GM23338 (cell line): ENCODE measurements around the gene FCRL6. TPM values are rescaled to one million over a fixed set of nuclear protein-coding genes. Genes with fewer than 3 reads are reported as not detected.

ENCODE experiments used
- ATAC-seq: fragments of 200-7000 bp; cut with Tn5 transposase; 3 replicates; pipeline ENCODE4 v1.9.1; 2020
- DNase-seq: peaks from one replicate; pipeline ENCODE4 v3.0.0-alpha.2; 2015; ENCODE audit warnings: low spot score
- H2AFZ ChIP-seq: fragments of 200-600 bp; sonication (generic); 2 replicates; pipeline ENCODE4 v1.8.0; 2016; ENCODE audit warnings: antibody characterized with exemption, mild to moderate bottlenecking, moderate library complexity
- H3F3A ChIP-seq: fragments of 200-600 bp; sonication (generic); replicated peaks from 2 replicates; pipeline ENCODE4 v1.8.0; 2017; ENCODE audit warnings: antibody characterized with exemption, mixed run types, low read depth
- H3K27ac ChIP-seq: fragments of 200-600 bp; sonication (generic); 2 replicates; pipeline ENCODE4 v1.6.1; 2016; ENCODE audit warnings: low read depth
- H3K27me3 ChIP-seq: fragments of 200-600 bp; sonication (generic); 2 replicates; pipeline ENCODE4 v1.8.0; 2016; ENCODE audit warnings: mild to moderate bottlenecking, mixed run types, moderate library complexity; ENCODE audit not compliant: insufficient read depth
- H3K36me3 ChIP-seq: fragments of 200-600 bp; sonication (generic); 2 replicates; pipeline ENCODE4 v1.8.0; 2016; ENCODE audit warnings: mild to moderate bottlenecking; ENCODE audit not compliant: insufficient read depth
- H3K4me1 ChIP-seq: fragments of 200-600 bp; sonication (generic); 2 replicates; pipeline ENCODE4 v1.8.0; 2016; ENCODE audit warnings: mild to moderate bottlenecking, moderate library complexity; ENCODE audit not compliant: insufficient read depth
- H3K4me2 ChIP-seq: fragments of 200-600 bp; sonication (generic); 2 replicates; pipeline ENCODE4 v1.7.1; 2017; ENCODE audit warnings: mixed run types
- H3K4me3 ChIP-seq: fragments of 200-600 bp; sonication (generic); 2 replicates; pipeline ENCODE4 v1.6.1; 2016; ENCODE audit warnings: mixed run types
- H3K79me2 ChIP-seq: fragments of 200-600 bp; sonication (generic); replicated peaks from 2 replicates; pipeline ENCODE4 v1.8.0; 2017; ENCODE audit warnings: mild to moderate bottlenecking; ENCODE audit not compliant: insufficient read depth
- H3K9me2 ChIP-seq: fragments of 200-600 bp; sonication (generic); 2 replicates; pipeline ENCODE4 v1.8.0; 2017; ENCODE audit not compliant: insufficient read depth
- H4K20me1 ChIP-seq: fragments of 200-600 bp; sonication (generic); replicated peaks from 2 replicates; pipeline ENCODE4 v1.8.0; 2017; ENCODE audit warnings: mild to moderate bottlenecking; ENCODE audit not compliant: insufficient read depth
- H3K27ac Mint-ChIP-seq: 2 replicates; pipeline ENCODE4 v1.8.0; 2020; ENCODE audit warnings: inconsistent platforms, mild to moderate bottlenecking, moderate library complexity, mixed read lengths
- H3K27me3 Mint-ChIP-seq: 3 replicates; pipeline ENCODE4 v1.8.0; 2022; ENCODE audit warnings: low read depth, mild to moderate bottlenecking, moderate library complexity, mixed read lengths, inconsistent platforms; ENCODE audit not compliant: insufficient read depth, poor library complexity
- H3K36me3 Mint-ChIP-seq: 3 replicates; pipeline ENCODE4 v1.8.0; 2021; ENCODE audit warnings: low read depth, mild to moderate bottlenecking, inconsistent platforms, moderate library complexity, mixed read lengths
- H3K4me1 Mint-ChIP-seq: 3 replicates; pipeline ENCODE4 v1.8.0; 2020; ENCODE audit warnings: mild to moderate bottlenecking, inconsistent platforms, mixed read lengths
- H3K4me3 Mint-ChIP-seq: 3 replicates; pipeline ENCODE4 v1.8.0; 2021; ENCODE audit warnings: moderate library complexity, mild to moderate bottlenecking, inconsistent platforms, mixed read lengths
- H3K9me3 Mint-ChIP-seq: 3 replicates; pipeline ENCODE4 v1.8.0; 2020; ENCODE audit warnings: moderate library complexity, mild to moderate bottlenecking, inconsistent platforms, mixed read lengths
- CREB1 ChIP-seq: fragments of 250-450 bp; sonication (Bioruptor Pico); IDR thresholded peaks from 2 replicates; pipeline ENCODE4 v1.5.0; 2020; ENCODE audit warnings: low read depth, mild to moderate bottlenecking, moderate library complexity
- EZH2 ChIP-seq: fragments of 200-600 bp; sonication (generic); IDR thresholded peaks from one replicate; pipeline ENCODE4 v1.8.0; 2017; ENCODE audit warnings: antibody characterized with exemption, mild to moderate bottlenecking, low read depth; ENCODE audit not compliant: unreplicated experiment
- EZH2phosphoT487 ChIP-seq: fragments of 200-600 bp; sonication (generic); IDR thresholded peaks from one replicate; pipeline ENCODE4 v1.8.1; 2018; ENCODE audit warnings: antibody characterized with exemption; ENCODE audit not compliant: unreplicated experiment
- NANOG ChIP-seq: IDR thresholded peaks from 2 replicates; pipeline ENCODE4 v1.6.1; 2016; ENCODE audit warnings: antibody characterized with exemption, borderline replicate concordance
- POLR2AphosphoS5 ChIP-seq: IDR thresholded peaks from 2 replicates; pipeline ENCODE4 v1.6.1; 2016; ENCODE audit warnings: antibody characterized with exemption, low read depth
- ZNF114 ChIP-seq: fragments of 250-450 bp; sonication (Bioruptor Pico); IDR thresholded peaks from 2 replicates; pipeline ENCODE4 v1.5.0; 2020; ENCODE audit warnings: mild to moderate bottlenecking, moderate library complexity
- ZNF331 ChIP-seq: fragments of 250-450 bp; sonication (Bioruptor Pico); IDR thresholded peaks from 2 replicates; pipeline ENCODE4 v1.5.0; 2020; ENCODE audit warnings: low read depth, mild to moderate bottlenecking, moderate library complexity
- polyA plus RNA-seq: library from polyadenylated mRNA; unstranded; fragments of >200 nt; fragmentation: Nextera tagmentation; extraction: Ambion mirVana; gene quantifications from 2 replicates; pipeline ENCODE4 v1.2.1, GENCODE V29; 2016
- total RNA-seq: library from RNA; depleted of rRNA; stranded (reverse); fragments of >200 nt; shearing (Covaris generic); gene quantifications from 2 replicates; pipeline ENCODE4 v1.2.3, GENCODE V29; 2014
- TF ChIP-seq, protein P1 (sequence below), 2 experiments: fragments of 200-600 bp in 1 of 2; sonication (generic) in 1 of 2; conservative IDR thresholded peaks; 2 replicates each; pipeline versions ENCODE4 v1.5.1 to v1.6.1; 2016 to 2017; ENCODE audit warnings: antibody characterized with exemption in 2 of 2, low read depth in 2 of 2, mild to moderate bottlenecking in 2 of 2, moderate library complexity in 1 of 2
- TF ChIP-seq, protein P2 (sequence below): IDR thresholded peaks from 2 replicates; pipeline ENCODE4 v1.6.1; 2016; ENCODE audit warnings: antibody characterized with exemption
- TF ChIP-seq, protein P3 (sequence below): IDR thresholded peaks from one replicate; pipeline ENCODE4 v1.6.1; 2018; ENCODE audit warnings: antibody characterized with exemption; ENCODE audit not compliant: unreplicated experiment

Gene FCRL6
- total and polyA plus RNA-seq, 2 experiments from 2014 or later: not detected

DNA sequence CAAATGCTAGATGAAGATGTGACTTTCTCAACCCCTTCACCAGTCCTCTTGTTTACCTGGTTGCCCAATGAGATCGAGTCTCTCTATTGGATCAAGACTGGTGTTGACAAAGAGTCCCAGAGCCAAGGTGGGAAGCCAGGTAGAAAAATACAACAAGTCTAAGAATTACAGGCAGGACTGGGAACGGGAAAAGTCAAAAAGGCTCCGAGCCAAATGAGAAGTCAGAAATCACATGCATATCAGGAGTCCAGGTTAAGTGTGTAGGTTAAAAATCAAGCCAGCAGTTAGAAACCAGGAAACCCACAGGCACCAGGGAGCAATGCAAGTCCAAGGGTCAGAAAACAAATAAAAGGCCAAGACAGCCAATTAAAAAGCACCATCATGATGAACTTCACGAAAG is 48.8 kb upstream of the FCRL6 start (continued):
- TF ChIP-seq, protein P1, sequence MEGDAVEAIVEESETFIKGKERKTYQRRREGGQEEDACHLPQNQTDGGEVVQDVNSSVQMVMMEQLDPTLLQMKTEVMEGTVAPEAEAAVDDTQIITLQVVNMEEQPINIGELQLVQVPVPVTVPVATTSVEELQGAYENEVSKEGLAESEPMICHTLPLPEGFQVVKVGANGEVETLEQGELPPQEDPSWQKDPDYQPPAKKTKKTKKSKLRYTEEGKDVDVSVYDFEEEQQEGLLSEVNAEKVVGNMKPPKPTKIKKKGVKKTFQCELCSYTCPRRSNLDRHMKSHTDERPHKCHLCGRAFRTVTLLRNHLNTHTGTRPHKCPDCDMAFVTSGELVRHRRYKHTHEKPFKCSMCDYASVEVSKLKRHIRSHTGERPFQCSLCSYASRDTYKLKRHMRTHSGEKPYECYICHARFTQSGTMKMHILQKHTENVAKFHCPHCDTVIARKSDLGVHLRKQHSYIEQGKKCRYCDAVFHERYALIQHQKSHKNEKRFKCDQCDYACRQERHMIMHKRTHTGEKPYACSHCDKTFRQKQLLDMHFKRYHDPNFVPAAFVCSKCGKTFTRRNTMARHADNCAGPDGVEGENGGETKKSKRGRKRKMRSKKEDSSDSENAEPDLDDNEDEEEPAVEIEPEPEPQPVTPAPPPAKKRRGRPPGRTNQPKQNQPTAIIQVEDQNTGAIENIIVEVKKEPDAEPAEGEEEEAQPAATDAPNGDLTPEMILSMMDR (conservative IDR thresholded peaks at IDR 0.05; ENCODE audit: low read depth in 2 of 2): no peak

DNA sequence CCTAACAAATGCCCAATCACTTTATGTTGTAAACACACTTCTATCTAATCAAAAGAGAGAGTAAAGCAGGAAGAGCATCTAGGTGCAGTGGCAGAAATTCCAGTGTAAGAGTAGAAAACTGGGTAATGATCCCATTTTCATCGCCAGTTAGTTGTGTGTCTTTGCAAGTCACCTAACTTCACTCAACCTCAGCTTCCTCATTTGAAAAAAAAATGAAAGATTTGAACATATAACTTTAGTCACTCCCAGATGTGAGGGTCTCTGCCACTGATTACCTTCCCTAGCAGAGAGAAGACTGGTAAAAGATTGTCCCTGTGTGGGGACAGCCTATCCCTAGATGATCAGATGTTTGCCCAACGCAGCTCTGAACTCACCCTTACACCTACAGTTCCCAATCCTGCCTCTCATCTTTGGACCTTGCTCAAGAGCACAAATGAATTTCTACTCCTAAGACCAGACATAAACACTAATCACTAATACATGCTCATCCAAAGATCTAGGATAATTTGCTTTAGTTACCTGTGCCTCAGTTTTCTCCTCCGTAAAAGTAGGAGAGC is 46.6 kb upstream of the FCRL6 start:
- ATAC-seq (no peak), DNase-seq (no peak)
- Mint-ChIP-seq H3K4me1 (no peaks in the 10 kb centered on the region), H3K27ac (no peak overlapping the region), H3K27me3 (peaks cover 3% of the 10 kb centered on the region), H3K36me3 (no peaks in the 10 kb centered on the region), H3K4me3 (no peak overlapping the region), H3K9me3 (no peaks in the 10 kb centered on the region)
- Histone ChIP-seq H3K4me1 (no peaks in the 10 kb centered on the region), H3K4me3 (no peak overlapping the region), H3K36me3 (no peaks in the 10 kb centered on the region), H3K79me2 (no peaks in the 10 kb centered on the region), H3K27me3 (no peaks in the 10 kb centered on the region), H3F3A (no peaks in the 10 kb centered on the region), H3K27ac (no peak overlapping the region), H3K4me2 (no peak overlapping the region), H4K20me1 (no peaks in the 10 kb centered on the region), H2AFZ (no peak overlapping the region), H3K9me2 (0 out of 2 replicates have a peak, but pooled peaks cover 3% of the 10 kb centered on the region)
- TF ChIP-seq, protein P2, sequence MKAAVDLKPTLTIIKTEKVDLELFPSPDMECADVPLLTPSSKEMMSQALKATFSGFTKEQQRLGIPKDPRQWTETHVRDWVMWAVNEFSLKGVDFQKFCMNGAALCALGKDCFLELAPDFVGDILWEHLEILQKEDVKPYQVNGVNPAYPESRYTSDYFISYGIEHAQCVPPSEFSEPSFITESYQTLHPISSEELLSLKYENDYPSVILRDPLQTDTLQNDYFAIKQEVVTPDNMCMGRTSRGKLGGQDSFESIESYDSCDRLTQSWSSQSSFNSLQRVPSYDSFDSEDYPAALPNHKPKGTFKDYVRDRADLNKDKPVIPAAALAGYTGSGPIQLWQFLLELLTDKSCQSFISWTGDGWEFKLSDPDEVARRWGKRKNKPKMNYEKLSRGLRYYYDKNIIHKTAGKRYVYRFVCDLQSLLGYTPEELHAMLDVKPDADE: no peak
- TF ChIP-seq NANOG (no peak), EZH2 (no peak), ZNF114 (no peak), POLR2AphosphoS5 (no peak), CREB1 (CRISPR knock-in tag) (no peak), EZH2phosphoT487 (no peak), ZNF331 (CRISPR knock-in tag) (no peak)
- TF ChIP-seq, protein P3, sequence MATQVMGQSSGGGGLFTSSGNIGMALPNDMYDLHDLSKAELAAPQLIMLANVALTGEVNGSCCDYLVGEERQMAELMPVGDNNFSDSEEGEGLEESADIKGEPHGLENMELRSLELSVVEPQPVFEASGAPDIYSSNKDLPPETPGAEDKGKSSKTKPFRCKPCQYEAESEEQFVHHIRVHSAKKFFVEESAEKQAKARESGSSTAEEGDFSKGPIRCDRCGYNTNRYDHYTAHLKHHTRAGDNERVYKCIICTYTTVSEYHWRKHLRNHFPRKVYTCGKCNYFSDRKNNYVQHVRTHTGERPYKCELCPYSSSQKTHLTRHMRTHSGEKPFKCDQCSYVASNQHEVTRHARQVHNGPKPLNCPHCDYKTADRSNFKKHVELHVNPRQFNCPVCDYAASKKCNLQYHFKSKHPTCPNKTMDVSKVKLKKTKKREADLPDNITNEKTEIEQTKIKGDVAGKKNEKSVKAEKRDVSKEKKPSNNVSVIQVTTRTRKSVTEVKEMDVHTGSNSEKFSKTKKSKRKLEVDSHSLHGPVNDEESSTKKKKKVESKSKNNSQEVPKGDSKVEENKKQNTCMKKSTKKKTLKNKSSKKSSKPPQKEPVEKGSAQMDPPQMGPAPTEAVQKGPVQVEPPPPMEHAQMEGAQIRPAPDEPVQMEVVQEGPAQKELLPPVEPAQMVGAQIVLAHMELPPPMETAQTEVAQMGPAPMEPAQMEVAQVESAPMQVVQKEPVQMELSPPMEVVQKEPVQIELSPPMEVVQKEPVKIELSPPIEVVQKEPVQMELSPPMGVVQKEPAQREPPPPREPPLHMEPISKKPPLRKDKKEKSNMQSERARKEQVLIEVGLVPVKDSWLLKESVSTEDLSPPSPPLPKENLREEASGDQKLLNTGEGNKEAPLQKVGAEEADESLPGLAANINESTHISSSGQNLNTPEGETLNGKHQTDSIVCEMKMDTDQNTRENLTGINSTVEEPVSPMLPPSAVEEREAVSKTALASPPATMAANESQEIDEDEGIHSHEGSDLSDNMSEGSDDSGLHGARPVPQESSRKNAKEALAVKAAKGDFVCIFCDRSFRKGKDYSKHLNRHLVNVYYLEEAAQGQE: no peak
- TF ChIP-seq, protein P1 (conservative IDR thresholded peaks at IDR 0.05; ENCODE audit: low read depth in 2 of 2): no peak
